ENCODE measurements around the gene PCDHA3. TPM values are rescaled to one million over a fixed set of nuclear protein-coding genes. Genes with fewer than 3 reads are reported as not detected.
"Not testable (repeated sequence)": the region's sequence is repeated elsewhere in the genome, so short reads cannot be mapped to it uniquely, and the experiment has no call there.

The PCDHA3 gene
- total RNA-seq, 2 donors from 2014 or later = 1.3 to 2.8 TPM

GRCh38 chr5:140806834-140807775 is 6.2 kb downstream of the PCDHA3 start, which contains the start of gene PCDHA4:
Gene PCDHA4 (plus strand): TSS chr5:140807068.
- 21 to 52% methylated on average over 24 to 47 of the region's 47 CpGs for WGBS, 2 experiments (ENCODE audit: insufficient coverage in 1 of 2, insufficient read length in 1 of 2)
- Mint-ChIP-seq H3K9me3 (peaks cover under 1% of the 10 kb centered on the region), H3K4me3 (peak within 1 kb of the TSS; percentile 89), H3K27ac (peak within 1 kb of the TSS; percentile 92), H3K4me1 (no peaks in the 10 kb centered on the region), H3K36me3 (ENCODE audit: low read depth) (peaks cover 23% of the 10 kb centered on the region), H3K27me3 (ENCODE audit: insufficient read depth) (no peaks in the 10 kb centered on the region)
- Histone ChIP-seq H3K9me3 (ENCODE audit: control insufficient read depth, low read length) (peaks cover under 1% of the 10 kb centered on the region), H3K4me3 (ENCODE audit: low read length) (peak within 1 kb of the TSS; percentile 82), H3K27me3 (ENCODE audit: control insufficient read depth, insufficient read depth, low read length, poor library complexity, severe bottlenecking) (no peaks in the 10 kb centered on the region), H3K4me1 (ENCODE audit: control insufficient read depth, insufficient read depth, low read length) (no peaks in the 10 kb centered on the region), H3K27ac (ENCODE audit: low read depth, low read length) (peak within 1 kb of the TSS; percentile 88), H3K36me3 (ENCODE audit: control insufficient read depth, insufficient read depth, low read length) (no peaks in the 10 kb centered on the region), H3K9ac (ENCODE audit: extremely low read depth, low read length, poor library complexity, severe bottlenecking) (peak within 1 kb of the TSS; percentile 57)
- TF ChIP-seq CTCF (conservative IDR thresholded peaks at IDR 0.05) = peak; percentile 85
- peak; percentile 95 for DNase-seq

GRCh38 chr5:140808241-140808888 is 7.5 kb downstream of the PCDHA3 start:
- not testable (repeated sequence) for H3K4me1 Mint-ChIP-seq; H3K4me1 ChIP-seq (ENCODE audit: control insufficient read depth, insufficient read depth, low read length); H3K27ac ChIP-seq (ENCODE audit: low read depth, low read length); H3K27me3 ChIP-seq (ENCODE audit: control insufficient read depth, insufficient read depth, low read length, poor library complexity, severe bottlenecking); H3K9ac ChIP-seq (ENCODE audit: extremely low read depth, low read length, poor library complexity, severe bottlenecking); H3K9me3 ChIP-seq (ENCODE audit: control insufficient read depth, low read length); H3K27ac Mint-ChIP-seq; H3K27me3 Mint-ChIP-seq (ENCODE audit: insufficient read depth); H3K4me3 ChIP-seq (ENCODE audit: low read length); H3K9me3 Mint-ChIP-seq; H3K36me3 ChIP-seq (ENCODE audit: control insufficient read depth, insufficient read depth, low read length)
- Mint-ChIP-seq H3K4me3 (peak overlapping the region; percentile 89), H3K36me3 (ENCODE audit: low read depth) (peaks cover 12% of the 10 kb centered on the region)
- WGBS, 2 experiments (ENCODE audit: insufficient coverage in 1 of 2, insufficient read length in 1 of 2) = 96 to 97% methylated on average over 44 to 62 of the region's 62 CpGs
- DNase-seq = peak; percentile 39

GRCh38 chr5:140808889-140809291 is 8.0 kb downstream of the PCDHA3 start:
- no peak for TF ChIP-seq CTCF (conservative IDR thresholded peaks at IDR 0.05)
- no peaks in the 10 kb centered on the region for H3K4me1 Mint-ChIP-seq
- Histone ChIP-seq H3K36me3 (ENCODE audit: control insufficient read depth, insufficient read depth, low read length) (no peaks in the 10 kb centered on the region), H3K27ac (ENCODE audit: low read depth, low read length) (no peak overlapping the region), H3K4me3 (ENCODE audit: low read length) (no peak overlapping the region), H3K9ac (ENCODE audit: extremely low read depth, low read length, poor library complexity, severe bottlenecking) (no peak overlapping the region), H3K4me1 (ENCODE audit: control insufficient read depth, insufficient read depth, low read length) (no peaks in the 10 kb centered on the region), H3K27me3 (ENCODE audit: control insufficient read depth, insufficient read depth, low read length, poor library complexity, severe bottlenecking) (no peaks in the 10 kb centered on the region), H3K9me3 (ENCODE audit: control insufficient read depth, low read length) (no peaks in the 10 kb centered on the region)
- H3K9me3 Mint-ChIP-seq = no peaks in the 10 kb centered on the region
- no peaks in the 10 kb centered on the region for H3K27me3 Mint-ChIP-seq (ENCODE audit: insufficient read depth)
- no peak overlapping the region for H3K4me3 Mint-ChIP-seq
- H3K27ac Mint-ChIP-seq = no peak overlapping the region
- WGBS, 2 experiments (ENCODE audit: insufficient coverage in 1 of 2, insufficient read length in 1 of 2) = 95 to 98% methylated on average over 36 to 43 of the region's 43 CpGs
- peak; percentile 30 for DNase-seq
- peaks cover 7% of the 10 kb centered on the region for H3K36me3 Mint-ChIP-seq (ENCODE audit: low read depth)
